Spleen (tissue), 7 donors: ENCODE results near the gene CNPY1.

Source experiments
- POLR2A ChIP-seq, 3 donors: fragments of 450-650 bp; IDR thresholded peaks; one replicate each; pipeline ENCODE4 v1.5.1; 2017; ENCODE audit warnings: antibody characterized with exemption in 3 of 3, mild to moderate bottlenecking in 1 of 3
- POLR2AphosphoS5 ChIP-seq, 3 donors: sonication (generic); formaldehyde crosslinking; IDR thresholded peaks; one replicate each; pipeline ENCODE4 v1.5.1; 2017; ENCODE audit warnings: antibody characterized with exemption in 3 of 3
- TF ChIP-seq, protein P1 (sequence below), 11 experiments: fragments of 200-600 bp in 7 of 11; fragments of 450-650 bp in 4 of 11; sonication (generic) in 4 of 11; IDR thresholded peaks in 8 of 11; conservative IDR thresholded peaks in 3 of 11; 1 replicate in 7 of 11; 2 replicates in 4 of 11; pipeline versions ENCODE4 v1.4.0 to v1.8.0; 2016 to 2021; ENCODE audit warnings: antibody characterized with exemption in 11 of 11, inconsistent platforms in 4 of 11, mild to moderate bottlenecking in 1 of 11
- donor health status: DM: no; HTN: no; CAD: no; lungs with moderate emphysema.
- donor health status: DM: no; HTN: no; CAD: no.
- donor health status: DM: no; HTN: no; CAD: no.

DNA sequence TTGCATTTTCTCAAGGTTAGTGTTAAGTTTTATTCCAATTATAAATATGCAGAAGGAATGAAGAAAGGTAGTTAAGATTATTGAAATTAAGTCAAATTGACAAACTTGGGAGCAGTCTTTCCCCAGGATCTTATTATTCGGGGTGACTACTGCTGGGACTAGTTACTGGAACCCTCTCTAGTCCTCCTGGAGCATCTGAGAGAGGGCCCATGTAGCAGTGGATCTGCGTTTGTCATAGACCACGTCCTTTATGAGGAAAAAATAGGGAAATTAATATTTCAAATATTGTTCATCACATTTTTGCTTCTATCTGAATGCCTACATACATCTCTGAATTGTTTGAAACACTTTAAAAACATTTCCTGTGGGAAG is 41.0 kb downstream of the CNPY1 start:
- TF ChIP-seq, protein P1, sequence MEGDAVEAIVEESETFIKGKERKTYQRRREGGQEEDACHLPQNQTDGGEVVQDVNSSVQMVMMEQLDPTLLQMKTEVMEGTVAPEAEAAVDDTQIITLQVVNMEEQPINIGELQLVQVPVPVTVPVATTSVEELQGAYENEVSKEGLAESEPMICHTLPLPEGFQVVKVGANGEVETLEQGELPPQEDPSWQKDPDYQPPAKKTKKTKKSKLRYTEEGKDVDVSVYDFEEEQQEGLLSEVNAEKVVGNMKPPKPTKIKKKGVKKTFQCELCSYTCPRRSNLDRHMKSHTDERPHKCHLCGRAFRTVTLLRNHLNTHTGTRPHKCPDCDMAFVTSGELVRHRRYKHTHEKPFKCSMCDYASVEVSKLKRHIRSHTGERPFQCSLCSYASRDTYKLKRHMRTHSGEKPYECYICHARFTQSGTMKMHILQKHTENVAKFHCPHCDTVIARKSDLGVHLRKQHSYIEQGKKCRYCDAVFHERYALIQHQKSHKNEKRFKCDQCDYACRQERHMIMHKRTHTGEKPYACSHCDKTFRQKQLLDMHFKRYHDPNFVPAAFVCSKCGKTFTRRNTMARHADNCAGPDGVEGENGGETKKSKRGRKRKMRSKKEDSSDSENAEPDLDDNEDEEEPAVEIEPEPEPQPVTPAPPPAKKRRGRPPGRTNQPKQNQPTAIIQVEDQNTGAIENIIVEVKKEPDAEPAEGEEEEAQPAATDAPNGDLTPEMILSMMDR (IDR thresholded peaks at IDR 0.05 in 8 of 11, conservative IDR thresholded peaks at IDR 0.05 in 3 of 11) = no peak
- TF ChIP-seq POLR2AphosphoS5 (IDR thresholded peaks at IDR 0.05) = no peak
- no peak for TF ChIP-seq POLR2A (IDR thresholded peaks at IDR 0.05)
